ENCODE data around the gene GPR18.

The GPR18 gene
- 3.7 to 10.4 reads per million in 2 experiments for total RNA-seq

- no peak for DNase-seq (ENCODE audit: low read depth)
Measured at GRCh38 chr13:99258210-99258860, at the start of gene GPR18. Gene GPR18 (minus strand): TSS chr13:99258379. CDS start chr13:99255872, 2,507 bp downstream.

- DNase-seq (ENCODE audit: low read depth): no peak
Measured at GRCh38 chr13:99307648-99308339, 49.6 kb upstream of the GPR18 start.

- DNase-seq (ENCODE audit: low read depth): no peak
Measured at GRCh38 chr13:99307247-99307646, 49.1 kb upstream of the GPR18 start, which contains the start of gene GPR183. Gene GPR183 (minus strand): TSS chr13:99307399. CDS start chr13:99296145, 11,254 bp downstream.

GRCh38 chr13:99305566-99305965, 47.4 kb upstream of the GPR18 start:
- DNase-seq (ENCODE audit: low read depth): no peak

GRCh38 chr13:99305158-99305557, 47.0 kb upstream of the GPR18 start:
- DNase-seq (ENCODE audit: low read depth): no peak

GRCh38 chr13:99304541-99304940, 46.4 kb upstream of the GPR18 start:
- DNase-seq (ENCODE audit: low read depth): no peak

GRCh38 chr13:99303863-99304521, 45.8 kb upstream of the GPR18 start:
- peak; percentile 42 for DNase-seq (ENCODE audit: low read depth)

- no peak for DNase-seq (ENCODE audit: low read depth)
Measured at GRCh38 chr13:99302637-99303505, 44.7 kb upstream of the GPR18 start.

GRCh38 chr13:99301913-99302636, 43.9 kb upstream of the GPR18 start:
- no peak for DNase-seq (ENCODE audit: low read depth)

- DNase-seq (ENCODE audit: low read depth): no peak
Measured at GRCh38 chr13:99301056-99301838, 43.1 kb upstream of the GPR18 start.

- DNase-seq (ENCODE audit: low read depth): no peak
Measured at GRCh38 chr13:99299920-99300341, 41.8 kb upstream of the GPR18 start.

GRCh38 chr13:99299256-99299919, 41.2 kb upstream of the GPR18 start:
- no peak for DNase-seq (ENCODE audit: low read depth)

GRCh38 chr13:99298056-99298455, 39.9 kb upstream of the GPR18 start:
- no peak for DNase-seq (ENCODE audit: low read depth)

- DNase-seq (ENCODE audit: low read depth): no peak
Measured at GRCh38 chr13:99297331-99297730, 39.2 kb upstream of the GPR18 start.

- DNase-seq (ENCODE audit: low read depth): no peak
Measured at GRCh38 chr13:99296398-99296797, 38.2 kb upstream of the GPR18 start.

- no peak for DNase-seq (ENCODE audit: low read depth)
Measured at GRCh38 chr13:99295488-99296252, 37.5 kb upstream of the GPR18 start.

GRCh38 chr13:99294958-99295357, 36.8 kb upstream of the GPR18 start:
- DNase-seq (ENCODE audit: low read depth): no peak

GRCh38 chr13:99294198-99294597, 36.0 kb upstream of the GPR18 start:
- DNase-seq (ENCODE audit: low read depth): no peak

GRCh38 chr13:99293178-99293577, 35.0 kb upstream of the GPR18 start:
- DNase-seq (ENCODE audit: low read depth): no peak
